Measurements from ENCODE around the gene MYO10.
A peak's percentile ranks its signal among the peaks of the same experiment; 100 is the strongest.
"Not testable (repeated sequence)": the region's sequence is repeated elsewhere in the genome, so short reads cannot be mapped to it uniquely, and the experiment has no call there.

The MYO10 gene

DNA sequence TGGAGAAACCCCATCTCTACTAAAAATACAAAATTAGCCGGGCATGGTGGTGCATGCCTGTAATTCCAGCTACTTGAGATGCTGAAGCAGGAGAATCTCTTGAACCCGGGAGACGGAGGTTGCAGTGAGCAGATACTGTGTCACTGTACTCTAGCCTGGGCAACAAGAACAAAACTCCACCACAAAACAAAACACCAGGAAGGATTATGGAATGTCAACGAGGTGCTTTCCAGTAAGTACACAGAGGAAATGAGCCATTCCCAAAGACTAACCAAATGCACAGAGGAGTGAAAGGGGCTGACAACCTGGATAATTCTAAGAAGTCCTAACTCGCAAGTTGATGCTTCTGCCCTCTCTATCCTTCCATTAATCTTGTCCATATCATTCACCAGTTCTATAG, 193.2 kb downstream of the MYO10 start:
- Histone ChIP-seq H3K9ac (ENCODE audit: low read length) (no peak overlapping the region), H3K4me1 (ENCODE audit: low read length) (peaks cover 12% of the 10 kb centered on the region), H2AFZ (ENCODE audit: low read depth, low read length) (no peak overlapping the region), H3K27me3 (ENCODE audit: low read depth, low read length) (no peaks in the 10 kb centered on the region), H3K79me2 (ENCODE audit: low read length) (no peaks in the 10 kb centered on the region), H3K36me3 (replicated peaks; ENCODE audit: low read depth, low read length) (no peaks in the 10 kb centered on the region), H3K27ac (ENCODE audit: low read length) (no peak overlapping the region), H3K9me3 (ENCODE audit: insufficient read depth, low read length) (no peaks in the 10 kb centered on the region), H3K4me3 (ENCODE audit: low read length) (no peak overlapping the region), H4K20me1 (ENCODE audit: insufficient read depth, low read length) (no peaks in the 10 kb centered on the region), H3K4me2 (ENCODE audit: low read length) (no peak overlapping the region)
- TF ChIP-seq EZH2phosphoT487 (IDR thresholded peaks at IDR 0.05; ENCODE audit: low read depth), result no peak
- TF ChIP-seq, protein P1, sequence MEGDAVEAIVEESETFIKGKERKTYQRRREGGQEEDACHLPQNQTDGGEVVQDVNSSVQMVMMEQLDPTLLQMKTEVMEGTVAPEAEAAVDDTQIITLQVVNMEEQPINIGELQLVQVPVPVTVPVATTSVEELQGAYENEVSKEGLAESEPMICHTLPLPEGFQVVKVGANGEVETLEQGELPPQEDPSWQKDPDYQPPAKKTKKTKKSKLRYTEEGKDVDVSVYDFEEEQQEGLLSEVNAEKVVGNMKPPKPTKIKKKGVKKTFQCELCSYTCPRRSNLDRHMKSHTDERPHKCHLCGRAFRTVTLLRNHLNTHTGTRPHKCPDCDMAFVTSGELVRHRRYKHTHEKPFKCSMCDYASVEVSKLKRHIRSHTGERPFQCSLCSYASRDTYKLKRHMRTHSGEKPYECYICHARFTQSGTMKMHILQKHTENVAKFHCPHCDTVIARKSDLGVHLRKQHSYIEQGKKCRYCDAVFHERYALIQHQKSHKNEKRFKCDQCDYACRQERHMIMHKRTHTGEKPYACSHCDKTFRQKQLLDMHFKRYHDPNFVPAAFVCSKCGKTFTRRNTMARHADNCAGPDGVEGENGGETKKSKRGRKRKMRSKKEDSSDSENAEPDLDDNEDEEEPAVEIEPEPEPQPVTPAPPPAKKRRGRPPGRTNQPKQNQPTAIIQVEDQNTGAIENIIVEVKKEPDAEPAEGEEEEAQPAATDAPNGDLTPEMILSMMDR (IDR thresholded peaks at IDR 0.05; ENCODE audit: low read depth, low read length), result no peak

DNA sequence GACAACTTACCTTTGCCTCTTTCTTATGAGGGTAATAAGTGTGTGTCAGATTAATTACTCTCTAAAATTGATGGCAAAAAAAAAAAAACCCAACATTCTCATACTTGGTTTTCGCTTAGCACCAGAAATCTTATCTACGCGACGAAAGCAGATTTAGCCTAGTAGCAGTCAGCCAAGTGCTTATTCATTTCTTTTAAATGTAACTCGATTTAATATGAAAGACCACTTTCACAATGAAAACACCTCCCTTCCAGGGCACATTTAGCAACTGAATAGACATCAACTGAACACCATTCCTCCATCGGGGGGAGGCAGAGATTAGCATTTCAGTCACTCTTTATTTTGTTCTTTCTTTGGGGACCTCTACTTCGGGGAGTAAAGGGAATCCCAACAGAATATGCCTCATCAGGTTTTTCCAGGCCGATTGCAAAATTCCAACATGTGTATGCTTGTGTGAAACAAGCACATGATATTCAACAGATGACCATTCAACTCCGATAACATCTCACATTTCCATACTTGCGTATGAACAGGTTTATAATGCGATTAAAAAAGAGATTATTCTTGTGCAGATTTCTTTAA, 195.2 kb downstream of the MYO10 start:
- Histone ChIP-seq H4K20me1 (ENCODE audit: insufficient read depth, low read length) (no peaks in the 10 kb centered on the region), H3K9ac (ENCODE audit: low read length) (no peak overlapping the region)

DNA sequence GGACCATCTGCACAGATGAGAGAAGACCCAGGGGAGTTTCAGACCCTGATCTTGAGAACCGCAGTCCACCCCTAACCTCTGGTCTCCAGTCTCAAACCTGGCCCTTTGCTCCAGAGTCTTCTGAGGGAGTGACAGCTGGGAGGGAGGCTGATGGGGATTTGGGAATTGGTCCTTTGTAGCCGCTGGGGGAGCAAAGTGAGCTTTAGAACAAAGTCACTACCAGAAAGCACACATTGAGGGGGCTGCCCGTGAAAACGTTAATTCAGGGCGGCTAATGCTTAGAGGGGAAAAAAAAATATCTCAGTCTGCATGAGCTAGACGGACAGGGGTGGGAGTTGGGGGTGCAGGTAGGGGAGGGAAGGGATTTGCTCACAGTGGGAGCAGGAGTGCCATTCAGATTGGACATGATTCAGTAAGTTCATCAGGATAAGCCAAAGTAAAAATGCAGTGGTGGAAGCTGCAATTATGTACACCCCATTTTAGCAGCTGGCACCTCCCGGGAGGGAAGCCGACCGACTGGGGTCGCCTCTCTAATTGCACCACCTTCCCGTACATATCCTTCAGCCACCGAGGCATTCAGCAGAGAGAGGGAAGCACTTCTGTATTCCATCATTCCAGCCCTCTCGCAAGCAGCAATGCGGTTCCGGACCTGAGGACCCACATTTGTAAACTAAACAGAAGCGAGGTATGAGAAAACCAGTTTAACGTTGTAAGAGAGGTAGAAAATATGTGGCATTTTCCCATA, 195.8 kb downstream of the MYO10 start:
- no peak overlapping the region for H3K4me2 ChIP-seq (ENCODE audit: low read length)
- no peak overlapping the region for H3K9ac ChIP-seq (ENCODE audit: low read length)
- no peaks in the 10 kb centered on the region for H3K36me3 ChIP-seq (replicated peaks; ENCODE audit: low read depth, low read length)
- no peak overlapping the region for H3K27ac ChIP-seq (ENCODE audit: low read length)
- H3K9me3 ChIP-seq (ENCODE audit: insufficient read depth, low read length), result no peaks in the 10 kb centered on the region
- no peak for TF ChIP-seq EZH2phosphoT487 (IDR thresholded peaks at IDR 0.05; ENCODE audit: low read depth)
- TF ChIP-seq, protein P1 (IDR thresholded peaks at IDR 0.05; ENCODE audit: low read depth, low read length), result no peak
- no peak overlapping the region for H3K4me3 ChIP-seq (ENCODE audit: low read length)
- no peaks in the 10 kb centered on the region for H3K79me2 ChIP-seq (ENCODE audit: low read length)
- H3K27me3 ChIP-seq (ENCODE audit: low read depth, low read length), result no peaks in the 10 kb centered on the region
- no peaks in the 10 kb centered on the region for H4K20me1 ChIP-seq (ENCODE audit: insufficient read depth, low read length)
- peaks cover 31% of the 10 kb centered on the region for H3K4me1 ChIP-seq (ENCODE audit: low read length)
- H2AFZ ChIP-seq (ENCODE audit: low read depth, low read length), result no peak overlapping the region

More for the DNA sequence above, 195.2 kb downstream of the MYO10 start:
- H3K4me3 ChIP-seq (ENCODE audit: low read length), result no peak overlapping the region
- peak overlapping the region; percentile 22; the same call in 1 of the 2 replicates for H3K4me2 ChIP-seq (ENCODE audit: low read length)
- peaks cover 31% of the 10 kb centered on the region for H3K4me1 ChIP-seq (ENCODE audit: low read length)
- no peaks in the 10 kb centered on the region for H3K79me2 ChIP-seq (ENCODE audit: low read length)
- no peaks in the 10 kb centered on the region for H3K27me3 ChIP-seq (ENCODE audit: low read depth, low read length)
- H3K9me3 ChIP-seq (ENCODE audit: insufficient read depth, low read length), result no peaks in the 10 kb centered on the region
- no peak overlapping the region for H3K27ac ChIP-seq (ENCODE audit: low read length)
- no peak overlapping the region for H2AFZ ChIP-seq (ENCODE audit: low read depth, low read length)
- no peaks in the 10 kb centered on the region for H3K36me3 ChIP-seq (replicated peaks; ENCODE audit: low read depth, low read length)
- TF ChIP-seq EZH2phosphoT487 (IDR thresholded peaks at IDR 0.05; ENCODE audit: low read depth), result no peak
- TF ChIP-seq, protein P1 (IDR thresholded peaks at IDR 0.05; ENCODE audit: low read depth, low read length), result peak; percentile 55

- H3K36me3 ChIP-seq (replicated peaks; ENCODE audit: low read depth, low read length); H2AFZ ChIP-seq (ENCODE audit: low read depth, low read length); H3K79me2 ChIP-seq (ENCODE audit: low read length); H3K9ac ChIP-seq (ENCODE audit: low read length); H3K4me2 ChIP-seq (ENCODE audit: low read length); H4K20me1 ChIP-seq (ENCODE audit: insufficient read depth, low read length); H3K4me3 ChIP-seq (ENCODE audit: low read length); H3K27me3 ChIP-seq (ENCODE audit: low read depth, low read length); H3K9me3 ChIP-seq (ENCODE audit: insufficient read depth, low read length); H3K27ac ChIP-seq (ENCODE audit: low read length): not testable (repeated sequence)
- H3K4me1 ChIP-seq (ENCODE audit: low read length), result peaks cover 31% of the 10 kb centered on the region
Observed at GRCh38 chr5:16738393-16738792, 197.7 kb downstream of the MYO10 start.

Data from OCI-LY3 (cell line).